SK-N-SH treated with all-trans-retinoic acid at 6 μM for 48 hours (cell line): ENCODE measurements around the gene DARS2.

Source experiments
- ATAC-seq: fragments of 200-7000 bp; cut with Tn5 transposase; 3 replicates; pipeline ENCODE4 v1.9.1; 2020; ENCODE audit warnings: mild to moderate bottlenecking, moderate library complexity
- ARNTL ChIP-seq: fragments of 450-650 bp; formaldehyde crosslinking; IDR thresholded peaks from 2 replicates; pipeline ENCODE4 v1.5.0; 2020; ENCODE audit warnings: low read depth, mild to moderate bottlenecking, moderate library complexity, borderline replicate concordance
- BACH2 ChIP-seq: fragments of 250-450 bp; sonication (Bioruptor Pico); IDR thresholded peaks from 2 replicates; pipeline ENCODE4 v1.9.0; 2021; ENCODE audit warnings: mild to moderate bottlenecking, borderline replicate concordance
- CSDC2 ChIP-seq: fragments of 250-450 bp; sonication (Bioruptor Pico); IDR thresholded peaks from 2 replicates; pipeline ENCODE4 v1.5.0; 2020; ENCODE audit warnings: mild to moderate bottlenecking, moderate library complexity
- CSRNP3 ChIP-seq: fragments of 250-450 bp; sonication (Bioruptor Pico); IDR thresholded peaks from 2 replicates; pipeline ENCODE4 v1.5.1; 2021; ENCODE audit warnings: mild to moderate bottlenecking, moderate library complexity
- ESRRG ChIP-seq: fragments of 250-450 bp; sonication (Bioruptor Pico); IDR thresholded peaks from 2 replicates; pipeline ENCODE4 v1.6.1; 2021; ENCODE audit warnings: mild to moderate bottlenecking
- GLIS3 ChIP-seq: fragments of 250-450 bp; sonication (Bioruptor Pico); IDR thresholded peaks from 2 replicates; pipeline ENCODE4 v1.5.0; 2020; ENCODE audit warnings: mild to moderate bottlenecking, moderate library complexity
- ISL1 ChIP-seq: fragments of 250-450 bp; sonication (Bioruptor Pico); IDR thresholded peaks from 2 replicates; pipeline ENCODE4 v2.1.2; 2022; ENCODE audit warnings: mild to moderate bottlenecking, moderate library complexity
- POU6F1 ChIP-seq: fragments of 250-450 bp; sonication (Bioruptor Pico); IDR thresholded peaks from 2 replicates; pipeline ENCODE4 v1.8.0; 2021; ENCODE audit warnings: low read depth, mild to moderate bottlenecking, moderate library complexity, borderline replicate concordance
- PPARA ChIP-seq: fragments of 250-450 bp; sonication (Bioruptor Pico); IDR thresholded peaks from 2 replicates; pipeline ENCODE4 v1.5.0; 2020; ENCODE audit warnings: mild to moderate bottlenecking, borderline replicate concordance
- RARB ChIP-seq: fragments of 250-450 bp; sonication (Bioruptor Pico); IDR thresholded peaks from 2 replicates; pipeline ENCODE4 v1.8.0; 2021; ENCODE audit warnings: mild to moderate bottlenecking, moderate library complexity
- SNAI2 ChIP-seq: fragments of 250-450 bp; sonication (Bioruptor Pico); IDR thresholded peaks from 2 replicates; pipeline ENCODE4 v1.5.0; 2020; ENCODE audit warnings: mild to moderate bottlenecking, moderate library complexity
- TCF4 ChIP-seq: fragments of 250-450 bp; sonication (Bioruptor Pico); IDR thresholded peaks from 2 replicates; pipeline ENCODE4 v1.8.0; 2021; ENCODE audit warnings: mild to moderate bottlenecking, moderate library complexity, borderline replicate concordance
- TOX ChIP-seq: fragments of 250-450 bp; sonication (Bioruptor Pico); IDR thresholded peaks from 2 replicates; pipeline ENCODE4 v1.8.0; 2021; ENCODE audit warnings: mild to moderate bottlenecking, moderate library complexity, borderline replicate concordance
- TSHZ2 ChIP-seq: fragments of 250-450 bp; sonication (Bioruptor Pico); IDR thresholded peaks from 2 replicates; pipeline ENCODE4 v1.5.0; 2020; ENCODE audit warnings: mild to moderate bottlenecking, moderate library complexity
- ZC3H10 ChIP-seq: fragments of 250-450 bp; sonication (Bioruptor Pico); IDR thresholded peaks from 2 replicates; pipeline ENCODE4 v1.5.1; 2021; ENCODE audit warnings: mild to moderate bottlenecking, moderate library complexity
- ZFP3 ChIP-seq: fragments of 250-450 bp; sonication (Bioruptor Pico); IDR thresholded peaks from 2 replicates; pipeline ENCODE4 v1.5.0; 2020; ENCODE audit warnings: mild to moderate bottlenecking, moderate library complexity
- ZFP30 ChIP-seq: fragments of 450-650 bp; formaldehyde crosslinking; IDR thresholded peaks from 2 replicates; pipeline ENCODE4 v1.5.0; 2022; ENCODE audit warnings: mild to moderate bottlenecking, moderate library complexity
- ZNF565 ChIP-seq: fragments of 450-650 bp; formaldehyde crosslinking; conservative IDR thresholded peaks from 2 replicates; pipeline ENCODE4 v1.5.0; 2020; ENCODE audit warnings: low read depth, mild to moderate bottlenecking, moderate library complexity
- ZNF70 ChIP-seq: fragments of 450-650 bp; formaldehyde crosslinking; IDR thresholded peaks from 2 replicates; pipeline ENCODE4 v1.5.0; 2020; ENCODE audit warnings: mild to moderate bottlenecking, moderate library complexity
- ZNF8 ChIP-seq: fragments of 450-650 bp; formaldehyde crosslinking; IDR thresholded peaks from 2 replicates; pipeline ENCODE4 v1.5.0; 2020; ENCODE audit warnings: mild to moderate bottlenecking, moderate library complexity
- TF ChIP-seq, protein P1 (sequence below): fragments of 250-450 bp; sonication (Bioruptor Pico); IDR thresholded peaks from 2 replicates; pipeline ENCODE4 v1.5.1; 2020; ENCODE audit warnings: low read depth, mild to moderate bottlenecking, moderate library complexity
- TF ChIP-seq, protein P2 (sequence below): fragments of 250-450 bp; sonication (Bioruptor Pico); IDR thresholded peaks from 2 replicates; pipeline ENCODE4 v1.8.0; 2020; ENCODE audit warnings: mild to moderate bottlenecking, moderate library complexity, borderline replicate concordance

The DARS2 gene

GRCh38 chr1:173884701-173885100 is 60.2 kb downstream of the DARS2 start:
- no peak for ATAC-seq

DNA sequence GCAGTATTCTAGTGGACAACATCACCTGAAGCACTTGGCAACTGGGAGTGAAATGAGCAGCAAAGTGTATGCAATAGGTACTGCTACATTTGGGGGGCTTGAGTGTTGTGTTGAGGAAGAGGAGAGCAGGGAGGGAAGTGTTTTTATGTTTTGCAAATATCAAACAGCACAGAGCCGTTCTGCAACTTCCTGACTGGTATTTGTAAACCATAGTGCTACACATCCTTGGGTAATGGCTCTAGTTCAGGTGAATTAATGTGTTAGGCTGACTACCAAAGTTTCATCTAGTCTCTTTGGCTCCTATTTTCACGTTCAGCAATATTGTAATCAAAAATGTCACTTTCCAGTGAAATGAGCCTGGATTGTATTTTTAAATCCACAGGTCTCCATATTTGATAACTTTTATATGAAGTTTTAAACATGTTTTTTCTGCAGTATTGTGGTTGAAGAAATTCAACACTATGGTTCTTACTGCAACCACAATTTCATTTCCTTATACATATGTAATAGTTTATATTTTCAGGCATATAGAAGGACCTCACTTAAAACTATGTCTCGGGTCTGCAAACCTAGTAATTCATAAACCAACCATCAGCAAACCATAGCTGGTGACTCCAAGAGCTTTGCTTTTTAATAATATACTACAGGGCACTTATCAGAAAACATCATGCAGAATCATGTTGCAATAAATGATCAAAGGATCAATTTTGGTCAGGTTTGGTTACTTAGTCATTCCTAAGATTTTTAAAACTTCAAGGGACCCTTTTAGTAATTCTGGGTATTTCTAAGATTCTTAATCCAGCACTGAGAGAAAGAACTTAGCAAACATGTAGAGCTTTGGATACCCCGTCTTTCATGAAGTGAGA is 62.5 kb downstream of the DARS2 start:
- no peak for ATAC-seq
- TF ChIP-seq TOX (CRISPR knock-in tag) (no peak), ZNF70 (CRISPR knock-in tag) (no peak), TCF4 (CRISPR knock-in tag) (no peak), TSHZ2 (no peak), RARB (CRISPR knock-in tag) (no peak), ISL1 (CRISPR knock-in tag) (no peak), CSDC2 (CRISPR knock-in tag) (no peak), PPARA (CRISPR knock-in tag) (no peak), ZFP3 (no peak), SNAI2 (no peak), POU6F1 (CRISPR knock-in tag) (no peak), ZFP30 (CRISPR knock-in tag) (no peak), CSRNP3 (no peak), GLIS3 (CRISPR knock-in tag) (no peak), ZNF8 (CRISPR knock-in tag) (no peak), BACH2 (no peak), ARNTL (CRISPR knock-in tag) (no peak), ZC3H10 (no peak)
- TF ChIP-seq, protein P1, sequence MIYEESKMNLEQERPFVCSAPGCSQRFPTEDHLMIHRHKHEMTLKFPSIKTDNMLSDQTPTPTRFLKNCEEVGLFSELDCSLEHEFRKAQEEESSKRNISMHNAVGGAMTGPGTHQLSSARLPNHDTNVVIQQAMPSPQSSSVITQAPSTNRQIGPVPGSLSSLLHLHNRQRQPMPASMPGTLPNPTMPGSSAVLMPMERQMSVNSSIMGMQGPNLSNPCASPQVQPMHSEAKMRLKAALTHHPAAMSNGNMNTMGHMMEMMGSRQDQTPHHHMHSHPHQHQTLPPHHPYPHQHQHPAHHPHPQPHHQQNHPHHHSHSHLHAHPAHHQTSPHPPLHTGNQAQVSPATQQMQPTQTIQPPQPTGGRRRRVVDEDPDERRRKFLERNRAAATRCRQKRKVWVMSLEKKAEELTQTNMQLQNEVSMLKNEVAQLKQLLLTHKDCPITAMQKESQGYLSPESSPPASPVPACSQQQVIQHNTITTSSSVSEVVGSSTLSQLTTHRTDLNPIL (CRISPR knock-in tag): no peak

More at GRCh38 chr1:173884701-173885100, 60.2 kb downstream of the DARS2 start:
- no peak for TF ChIP-seq TCF4 (CRISPR knock-in tag)
- TF ChIP-seq ZNF565: no peak
- no peak for TF ChIP-seq CSRNP3
- TF ChIP-seq TOX (CRISPR knock-in tag): no peak

- no peak for ATAC-seq
- TF ChIP-seq ZNF565 (no peak), GLIS3 (CRISPR knock-in tag) (no peak), ESRRG (CRISPR knock-in tag) (no peak), ZC3H10 (no peak), TSHZ2 (no peak), ZNF70 (CRISPR knock-in tag) (no peak), TOX (CRISPR knock-in tag) (no peak), RARB (CRISPR knock-in tag) (no peak), TCF4 (CRISPR knock-in tag) (no peak)
- TF ChIP-seq, protein P1 (CRISPR knock-in tag): no peak
- TF ChIP-seq, protein P2, sequence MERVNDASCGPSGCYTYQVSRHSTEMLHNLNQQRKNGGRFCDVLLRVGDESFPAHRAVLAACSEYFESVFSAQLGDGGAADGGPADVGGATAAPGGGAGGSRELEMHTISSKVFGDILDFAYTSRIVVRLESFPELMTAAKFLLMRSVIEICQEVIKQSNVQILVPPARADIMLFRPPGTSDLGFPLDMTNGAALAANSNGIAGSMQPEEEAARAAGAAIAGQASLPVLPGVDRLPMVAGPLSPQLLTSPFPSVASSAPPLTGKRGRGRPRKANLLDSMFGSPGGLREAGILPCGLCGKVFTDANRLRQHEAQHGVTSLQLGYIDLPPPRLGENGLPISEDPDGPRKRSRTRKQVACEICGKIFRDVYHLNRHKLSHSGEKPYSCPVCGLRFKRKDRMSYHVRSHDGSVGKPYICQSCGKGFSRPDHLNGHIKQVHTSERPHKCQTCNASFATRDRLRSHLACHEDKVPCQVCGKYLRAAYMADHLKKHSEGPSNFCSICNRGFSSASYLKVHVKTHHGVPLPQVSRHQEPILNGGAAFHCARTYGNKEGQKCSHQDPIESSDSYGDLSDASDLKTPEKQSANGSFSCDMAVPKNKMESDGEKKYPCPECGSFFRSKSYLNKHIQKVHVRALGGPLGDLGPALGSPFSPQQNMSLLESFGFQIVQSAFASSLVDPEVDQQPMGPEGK (CRISPR knock-in tag): no peak
Measured at GRCh38 chr1:173887627-173888026, 63.2 kb downstream of the DARS2 start.
